ENCODE measurements around the gene PTAFR.

Gene PTAFR

DNA sequence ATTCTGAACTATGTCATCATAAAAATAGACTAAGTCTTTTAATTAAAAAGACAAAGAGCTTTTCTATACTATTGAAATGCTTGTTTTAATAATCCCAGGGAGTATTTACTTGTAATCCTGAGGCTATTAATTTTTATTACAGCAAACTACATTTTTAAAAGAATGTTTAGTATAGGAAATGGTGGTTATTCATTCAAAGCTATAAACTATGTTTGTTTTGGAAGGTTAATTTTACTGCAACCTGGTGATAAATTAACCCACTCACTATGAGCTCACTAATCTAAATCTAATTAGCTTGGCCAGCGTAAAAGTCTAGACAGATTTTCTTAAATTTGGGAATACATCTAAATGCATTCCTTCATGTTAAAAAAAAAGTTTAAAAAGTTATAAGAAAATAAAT, 74.3 kb downstream of the PTAFR start:
- TF ChIP-seq, protein P1, sequence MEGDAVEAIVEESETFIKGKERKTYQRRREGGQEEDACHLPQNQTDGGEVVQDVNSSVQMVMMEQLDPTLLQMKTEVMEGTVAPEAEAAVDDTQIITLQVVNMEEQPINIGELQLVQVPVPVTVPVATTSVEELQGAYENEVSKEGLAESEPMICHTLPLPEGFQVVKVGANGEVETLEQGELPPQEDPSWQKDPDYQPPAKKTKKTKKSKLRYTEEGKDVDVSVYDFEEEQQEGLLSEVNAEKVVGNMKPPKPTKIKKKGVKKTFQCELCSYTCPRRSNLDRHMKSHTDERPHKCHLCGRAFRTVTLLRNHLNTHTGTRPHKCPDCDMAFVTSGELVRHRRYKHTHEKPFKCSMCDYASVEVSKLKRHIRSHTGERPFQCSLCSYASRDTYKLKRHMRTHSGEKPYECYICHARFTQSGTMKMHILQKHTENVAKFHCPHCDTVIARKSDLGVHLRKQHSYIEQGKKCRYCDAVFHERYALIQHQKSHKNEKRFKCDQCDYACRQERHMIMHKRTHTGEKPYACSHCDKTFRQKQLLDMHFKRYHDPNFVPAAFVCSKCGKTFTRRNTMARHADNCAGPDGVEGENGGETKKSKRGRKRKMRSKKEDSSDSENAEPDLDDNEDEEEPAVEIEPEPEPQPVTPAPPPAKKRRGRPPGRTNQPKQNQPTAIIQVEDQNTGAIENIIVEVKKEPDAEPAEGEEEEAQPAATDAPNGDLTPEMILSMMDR (conservative IDR thresholded peaks at IDR 0.05) = no peak
- H3K27ac ChIP-seq = peak overlapping the region; percentile 64

DNA sequence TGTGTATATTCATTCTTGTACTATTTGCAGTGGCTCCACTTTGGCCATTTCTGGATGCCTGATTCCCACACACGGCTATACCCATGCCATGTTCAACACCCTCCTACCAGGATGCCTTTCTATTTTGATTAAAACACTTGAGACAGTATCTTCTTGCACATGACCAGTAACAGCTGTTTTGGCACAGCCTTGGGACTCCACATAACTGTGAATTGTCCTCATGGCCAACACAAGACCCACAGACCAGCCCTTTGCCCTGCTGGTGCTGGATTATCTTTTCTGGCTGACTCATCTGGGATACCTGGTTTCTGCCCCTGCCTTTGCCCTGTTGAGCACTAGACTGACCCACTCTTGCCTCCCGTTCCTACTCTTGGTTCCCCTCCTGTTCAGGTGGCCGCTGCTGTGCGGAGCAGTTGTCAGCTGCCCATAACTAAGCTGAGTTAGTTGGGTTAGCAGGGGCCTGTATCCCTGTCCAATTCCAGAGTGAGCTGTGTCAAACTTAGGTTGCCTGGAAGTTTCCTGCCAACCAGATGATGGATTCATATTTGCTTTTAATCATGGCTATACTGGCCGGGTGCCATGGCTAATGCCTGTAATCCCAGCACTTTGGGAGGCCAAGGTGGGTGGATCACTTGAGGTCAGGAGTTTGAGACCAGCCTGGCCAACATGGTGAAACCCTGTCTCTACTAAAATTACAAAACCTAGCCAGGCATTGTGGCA, 77.3 kb downstream of the PTAFR start:
- no peak overlapping the region for H3K27ac ChIP-seq
- TF ChIP-seq, protein P1 (conservative IDR thresholded peaks at IDR 0.05) = no peak
